NCI-H524 treated with DMSO at 0.1 percent for 48 hours (cell line): ENCODE measurements around the gene AGR3.

ENCODE experiments used
- DNase-seq: peaks from one replicate; lab custom pipeline; 2025; lab: John Stamatoyannopoulos, UW

The AGR3 gene

DNA sequence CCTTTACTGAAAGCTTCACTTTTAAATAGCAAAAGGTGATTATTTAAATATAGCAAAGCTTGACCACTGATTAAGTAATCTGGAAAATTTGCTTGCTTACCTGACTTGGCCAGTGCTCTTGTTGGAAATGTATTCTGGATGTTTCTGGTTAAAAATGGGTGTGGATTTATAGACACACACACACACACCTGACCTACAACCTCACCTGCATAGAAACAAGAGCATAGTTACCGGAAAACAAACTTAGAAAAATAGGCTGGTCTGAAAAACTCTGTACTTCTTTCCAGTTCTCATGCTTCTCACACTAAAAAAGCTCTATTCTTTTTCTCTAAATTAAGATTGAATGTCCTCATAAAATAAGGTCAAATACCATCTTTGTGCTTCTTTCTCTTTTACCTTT is at the start of gene AGR3:
Gene AGR3 (minus strand): TSS at position 140 of the 400 bp plus-strand sequence. CDS start 3,365 bp downstream, outside the sequence.
- DNase-seq = no peak

GRCh38 chr7:16930946-16931345 is 49.2 kb upstream of the AGR3 start:
- DNase-seq = no peak

DNA sequence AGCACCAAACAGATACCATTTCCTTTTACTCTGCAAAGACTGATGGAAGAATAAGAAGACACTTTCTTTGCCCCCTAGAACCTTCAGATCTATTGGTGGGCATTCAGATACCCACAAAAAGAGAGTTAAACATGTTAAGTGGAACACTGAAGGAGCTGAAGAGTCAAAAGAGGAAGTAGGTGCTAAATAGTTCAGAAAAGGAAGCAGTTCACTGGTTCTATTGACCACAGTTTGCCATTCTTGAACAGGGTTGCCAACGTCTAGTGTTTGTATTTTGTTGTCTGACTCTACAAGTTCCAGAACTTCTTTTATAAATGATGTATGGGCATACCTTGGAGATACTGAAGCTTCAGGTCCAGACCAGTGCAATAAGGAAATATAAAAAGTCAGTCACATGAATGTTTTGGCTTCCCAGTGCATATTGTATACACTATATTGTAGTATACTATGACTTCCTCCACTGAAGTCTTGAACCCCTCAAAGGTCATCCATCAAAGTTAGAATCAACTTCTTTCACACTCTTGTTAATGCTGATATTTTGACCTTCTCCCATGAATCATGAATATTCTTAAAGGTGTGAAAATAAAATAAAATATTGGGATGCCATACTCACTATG is 47.5 kb upstream of the AGR3 start:
- DNase-seq = no peak

DNA sequence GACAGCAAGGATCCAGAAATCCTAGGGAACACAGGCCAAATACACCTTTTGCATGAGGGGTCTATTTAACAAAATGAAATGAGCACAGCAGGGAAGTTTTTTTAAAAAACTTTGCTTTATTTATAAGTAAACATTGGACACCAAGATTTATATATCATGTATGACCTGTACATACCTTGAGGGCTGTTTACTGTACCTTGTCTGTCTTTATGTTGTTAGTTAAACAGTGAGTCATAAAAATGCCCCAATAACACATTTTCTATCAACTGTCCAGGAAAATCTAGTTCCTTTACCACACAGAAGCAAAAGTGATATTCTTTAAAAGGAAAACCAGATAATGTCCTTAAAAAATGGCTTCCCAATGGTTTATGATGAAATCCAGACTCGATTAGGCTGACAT is 45.1 kb upstream of the AGR3 start:
- no peak for DNase-seq

DNA sequence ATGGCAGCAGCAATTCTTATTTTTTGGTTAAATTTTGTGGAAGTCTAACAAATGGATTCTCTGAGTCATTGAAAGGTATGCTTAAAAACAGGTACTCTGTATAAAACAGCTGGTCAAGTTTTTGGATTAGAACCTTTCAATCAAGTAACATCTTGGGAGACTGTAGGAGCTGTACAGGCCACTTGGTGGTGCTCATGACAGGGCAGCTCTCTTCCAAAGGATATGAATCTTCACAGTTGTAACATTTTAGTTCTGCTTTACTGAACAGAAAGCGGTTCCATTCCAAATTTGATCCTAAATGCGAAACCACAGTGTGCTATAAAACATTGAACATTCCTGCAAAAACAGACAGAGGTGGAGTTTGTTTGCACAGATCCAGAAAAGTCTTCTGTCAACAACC is 44.5 kb upstream of the AGR3 start:
- no peak for DNase-seq

DNA sequence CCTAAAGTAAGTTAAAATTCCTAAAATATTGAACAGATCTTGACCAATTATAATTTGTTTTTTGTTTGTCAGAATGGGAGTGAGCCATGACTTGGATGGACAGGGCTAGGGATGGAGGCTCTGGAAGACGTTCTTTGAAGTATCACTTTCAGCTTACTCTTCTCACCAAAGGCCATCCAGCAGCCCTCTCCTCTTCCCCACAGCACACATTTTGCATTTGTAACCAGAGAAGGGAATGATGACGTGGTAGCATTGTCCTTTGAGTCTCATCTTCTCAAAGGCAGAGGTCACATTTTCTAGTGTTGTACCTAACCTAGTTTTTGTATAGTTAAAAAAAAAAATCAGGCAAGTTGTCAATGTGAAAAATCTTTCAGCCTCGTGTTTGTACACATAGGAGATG is 43.8 kb upstream of the AGR3 start:
- DNase-seq = no peak

GRCh38 chr7:16923019-16923418 is 41.2 kb upstream of the AGR3 start:
- no peak for DNase-seq

GRCh38 chr7:16921644-16922257 is 40.0 kb upstream of the AGR3 start:
- DNase-seq = no peak

DNA sequence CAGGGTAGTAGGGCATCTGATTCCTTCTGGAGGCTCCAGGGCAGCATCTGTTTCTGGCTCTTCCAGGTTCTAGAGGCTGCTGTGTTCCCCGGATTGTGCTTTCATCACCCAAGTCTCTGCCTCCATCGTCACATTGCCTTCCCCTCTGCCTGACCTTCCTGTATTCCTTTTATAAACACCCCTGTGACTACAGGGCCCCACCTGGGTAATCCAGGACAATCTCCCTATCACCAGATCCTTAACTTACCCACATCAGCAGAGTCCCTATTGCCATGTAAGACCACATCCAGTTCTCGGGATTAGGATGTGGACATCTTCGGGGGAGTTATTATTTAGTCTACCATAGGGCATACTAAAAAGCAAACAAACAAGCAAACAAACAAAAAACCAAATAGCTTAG is 39.4 kb upstream of the AGR3 start:
- DNase-seq = no peak

GRCh38 chr7:16919440-16919839 is 37.7 kb upstream of the AGR3 start:
- no peak for DNase-seq

DNA sequence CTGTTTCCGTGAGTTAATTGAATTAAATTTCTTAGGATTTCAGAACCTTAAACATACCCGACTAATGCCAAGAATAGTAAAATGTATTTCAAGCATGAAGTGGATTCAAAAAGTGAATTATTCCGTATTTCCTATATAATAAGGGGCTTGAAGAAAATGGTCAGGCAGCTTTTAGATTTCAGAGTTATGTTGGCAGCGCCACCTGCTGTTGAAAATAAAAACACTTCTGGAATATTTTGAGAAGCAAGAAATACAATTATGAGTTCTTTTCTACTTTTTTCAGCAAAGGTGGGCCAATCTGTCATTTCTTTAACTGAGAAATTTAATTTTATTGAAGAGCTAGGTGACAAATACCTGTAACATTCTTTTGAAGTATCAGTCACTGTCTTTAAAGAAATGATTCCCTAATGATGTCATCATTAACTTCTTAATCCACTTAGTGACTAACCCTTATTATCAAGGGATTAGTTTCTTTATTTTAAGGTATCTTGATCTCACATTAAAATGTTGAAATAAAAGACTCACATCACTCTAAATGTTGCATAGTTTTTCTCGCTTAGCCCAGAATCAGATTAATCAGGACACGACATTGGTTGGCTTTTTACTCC is 36.6 kb upstream of the AGR3 start:
- no peak for DNase-seq

- no peak for DNase-seq
Measured at GRCh38 chr7:16916738-16917137, 35.0 kb upstream of the AGR3 start.

DNA sequence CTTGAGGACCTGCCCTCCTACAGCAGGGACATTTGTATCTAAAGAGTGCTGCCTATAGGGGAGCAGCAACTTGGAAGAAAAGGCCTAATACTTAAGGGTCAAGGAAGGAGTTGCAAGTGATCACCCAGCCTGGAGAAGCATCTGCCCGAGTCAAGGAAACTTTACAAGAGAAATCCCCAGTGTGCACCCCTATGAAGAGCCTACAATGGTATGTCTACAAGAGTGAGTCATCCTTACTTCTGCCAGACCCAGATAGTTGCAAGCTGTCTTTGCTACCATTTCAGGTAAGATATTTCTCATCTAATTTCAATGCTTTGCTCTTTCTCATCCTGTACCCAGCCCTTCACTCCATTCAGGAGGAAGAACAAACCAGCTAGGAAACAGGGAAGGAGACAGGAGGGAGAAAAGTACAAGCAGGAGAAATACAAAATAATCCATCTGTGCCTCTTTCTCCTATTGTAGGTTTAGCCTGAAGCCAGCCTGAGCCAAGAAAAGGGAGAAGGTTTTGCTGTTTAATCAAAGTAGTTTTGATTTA is 34.4 kb upstream of the AGR3 start:
- no peak for DNase-seq

- no peak for DNase-seq
Measured at GRCh38 chr7:16915405-16915804, 33.6 kb upstream of the AGR3 start.

GRCh38 chr7:16914771-16915170 is 33.0 kb upstream of the AGR3 start:
- DNase-seq = no peak

GRCh38 chr7:16913643-16914042 is 31.9 kb upstream of the AGR3 start:
- no peak for DNase-seq

DNA sequence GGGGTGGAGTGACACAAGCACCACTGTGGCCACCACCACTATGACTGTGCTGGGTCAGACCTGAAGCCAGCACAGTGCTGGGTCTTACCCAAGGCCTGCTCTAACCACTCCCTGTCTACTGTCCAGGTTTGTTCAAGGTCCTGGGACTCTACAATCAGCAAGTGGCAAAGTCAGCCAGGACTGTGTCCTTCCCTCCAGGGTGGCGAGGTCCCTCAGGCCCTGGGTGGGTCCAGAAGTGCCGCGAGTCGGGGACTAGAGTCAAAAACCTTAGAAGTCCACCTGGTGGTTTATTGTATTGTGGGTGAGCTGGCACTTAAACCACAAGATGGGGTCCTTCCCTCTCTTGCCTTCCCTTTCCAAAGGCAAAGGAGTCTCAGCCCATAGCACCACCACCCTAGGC is 30.8 kb upstream of the AGR3 start:
- no peak for DNase-seq

- DNase-seq = no peak
Measured at GRCh38 chr7:16908561-16908960, 26.8 kb upstream of the AGR3 start.

GRCh38 chr7:16905300-16906044 is 23.7 kb upstream of the AGR3 start:
- DNase-seq = no peak

GRCh38 chr7:16904076-16904475 is 22.3 kb upstream of the AGR3 start:
- no peak for DNase-seq

GRCh38 chr7:16900209-16900768 is 18.5 kb upstream of the AGR3 start:
- no peak for DNase-seq

DNA sequence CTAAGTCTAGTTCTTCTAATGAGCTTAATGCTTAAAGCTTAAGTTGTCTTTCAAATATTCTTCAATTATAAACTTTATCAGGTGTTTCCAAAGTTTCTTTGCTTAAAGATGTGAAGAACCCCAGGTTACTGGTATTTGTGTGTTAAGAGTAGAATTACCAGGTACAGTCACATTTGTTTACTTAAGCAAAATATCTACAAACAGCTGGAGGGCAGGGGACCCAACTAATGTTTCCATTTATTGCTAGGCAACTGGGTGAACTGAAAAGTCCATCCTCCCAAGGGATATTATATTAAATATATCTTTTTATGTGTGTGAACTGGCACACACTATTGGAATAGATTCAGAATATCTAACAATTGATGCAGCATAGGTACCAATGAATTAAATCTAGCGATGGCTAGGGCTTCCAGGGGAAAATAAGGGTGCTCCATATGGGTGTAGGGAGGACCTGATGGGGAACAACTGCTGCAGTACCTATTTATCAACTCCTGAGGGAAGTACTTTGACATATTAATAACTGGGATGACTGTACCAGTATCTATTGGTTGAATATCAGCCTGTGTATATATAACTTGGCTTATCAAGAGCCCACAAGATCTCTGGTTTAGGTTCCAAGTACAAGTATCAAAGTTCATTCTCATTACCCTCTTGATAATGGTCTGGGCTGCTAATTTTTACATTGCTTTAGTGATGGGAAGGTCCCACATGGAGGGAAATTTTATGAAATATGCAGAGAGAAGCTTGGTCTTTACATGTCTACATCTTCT is 10.3 kb upstream of the AGR3 start:
- no peak for DNase-seq
